ENCODE results near the gene SNAP47.

SNAP47 gene

DNA sequence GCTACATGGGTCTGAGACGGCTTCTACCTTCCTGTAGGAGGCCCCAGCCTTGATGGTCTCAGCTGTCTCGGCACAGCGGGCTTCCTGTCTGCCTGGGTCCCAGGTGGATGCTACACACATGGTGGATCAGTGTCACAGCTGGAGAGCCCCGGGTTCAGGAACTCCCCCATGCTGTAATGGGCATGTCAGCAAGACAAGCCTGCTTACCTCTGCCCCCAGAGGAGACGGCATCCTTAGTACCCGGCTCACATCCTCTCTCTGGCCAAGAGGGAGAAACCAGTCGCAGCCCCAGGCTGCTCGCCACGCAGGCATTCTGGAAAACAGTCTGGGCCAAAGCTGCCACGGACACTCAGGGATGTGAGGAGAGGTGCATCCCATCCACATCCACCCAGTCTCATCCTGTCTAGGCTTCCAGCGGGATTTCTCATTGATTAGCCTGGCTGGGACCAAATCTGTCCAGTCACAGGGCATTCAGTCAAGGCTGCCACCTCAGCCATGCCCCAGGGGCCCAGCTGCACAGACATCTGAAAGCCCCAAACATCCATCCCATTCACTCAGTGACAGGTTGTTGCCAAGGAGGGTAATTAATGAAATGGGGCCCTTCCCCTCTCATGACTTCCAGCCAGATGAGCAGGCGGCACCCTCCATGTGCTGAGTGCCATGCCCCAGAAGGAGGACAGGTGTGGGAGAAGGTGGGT lies 10.5 kb downstream of the SNAP47 start:
- TF ChIP-seq, protein P1, sequence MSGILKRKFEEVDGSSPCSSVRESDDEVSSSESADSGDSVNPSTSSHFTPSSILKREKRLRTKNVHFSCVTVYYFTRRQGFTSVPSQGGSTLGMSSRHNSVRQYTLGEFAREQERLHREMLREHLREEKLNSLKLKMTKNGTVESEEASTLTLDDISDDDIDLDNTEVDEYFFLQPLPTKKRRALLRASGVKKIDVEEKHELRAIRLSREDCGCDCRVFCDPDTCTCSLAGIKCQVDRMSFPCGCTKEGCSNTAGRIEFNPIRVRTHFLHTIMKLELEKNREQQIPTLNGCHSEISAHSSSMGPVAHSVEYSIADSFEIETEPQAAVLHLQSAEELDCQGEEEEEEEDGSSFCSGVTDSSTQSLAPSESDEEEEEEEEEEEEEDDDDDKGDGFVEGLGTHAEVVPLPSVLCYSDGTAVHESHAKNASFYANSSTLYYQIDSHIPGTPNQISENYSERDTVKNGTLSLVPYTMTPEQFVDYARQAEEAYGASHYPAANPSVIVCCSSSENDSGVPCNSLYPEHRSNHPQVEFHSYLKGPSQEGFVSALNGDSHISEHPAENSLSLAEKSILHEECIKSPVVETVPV (CRISPR knock-in tag; IDR thresholded peaks at IDR 0.05) = no peak
- TF ChIP-seq, protein P2, sequence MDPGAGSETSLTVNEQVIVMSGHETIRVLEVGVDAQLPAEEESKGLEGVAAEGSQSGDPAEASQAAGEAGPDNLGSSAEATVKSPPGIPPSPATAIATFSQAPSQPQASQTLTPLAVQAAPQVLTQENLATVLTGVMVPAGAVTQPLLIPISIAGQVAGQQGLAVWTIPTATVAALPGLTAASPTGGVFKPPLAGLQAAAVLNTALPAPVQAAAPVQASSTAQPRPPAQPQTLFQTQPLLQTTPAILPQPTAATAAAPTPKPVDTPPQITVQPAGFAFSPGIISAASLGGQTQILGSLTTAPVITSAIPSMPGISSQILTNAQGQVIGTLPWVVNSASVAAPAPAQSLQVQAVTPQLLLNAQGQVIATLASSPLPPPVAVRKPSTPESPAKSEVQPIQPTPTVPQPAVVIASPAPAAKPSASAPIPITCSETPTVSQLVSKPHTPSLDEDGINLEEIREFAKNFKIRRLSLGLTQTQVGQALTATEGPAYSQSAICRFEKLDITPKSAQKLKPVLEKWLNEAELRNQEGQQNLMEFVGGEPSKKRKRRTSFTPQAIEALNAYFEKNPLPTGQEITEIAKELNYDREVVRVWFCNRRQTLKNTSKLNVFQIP (CRISPR knock-in tag; IDR thresholded peaks at IDR 0.05; ENCODE audit: borderline replicate concordance, low read depth) = no peak
- TF ChIP-seq ISL1 (CRISPR knock-in tag; IDR thresholded peaks at IDR 0.05) = no peak
- TF ChIP-seq, protein P3, sequence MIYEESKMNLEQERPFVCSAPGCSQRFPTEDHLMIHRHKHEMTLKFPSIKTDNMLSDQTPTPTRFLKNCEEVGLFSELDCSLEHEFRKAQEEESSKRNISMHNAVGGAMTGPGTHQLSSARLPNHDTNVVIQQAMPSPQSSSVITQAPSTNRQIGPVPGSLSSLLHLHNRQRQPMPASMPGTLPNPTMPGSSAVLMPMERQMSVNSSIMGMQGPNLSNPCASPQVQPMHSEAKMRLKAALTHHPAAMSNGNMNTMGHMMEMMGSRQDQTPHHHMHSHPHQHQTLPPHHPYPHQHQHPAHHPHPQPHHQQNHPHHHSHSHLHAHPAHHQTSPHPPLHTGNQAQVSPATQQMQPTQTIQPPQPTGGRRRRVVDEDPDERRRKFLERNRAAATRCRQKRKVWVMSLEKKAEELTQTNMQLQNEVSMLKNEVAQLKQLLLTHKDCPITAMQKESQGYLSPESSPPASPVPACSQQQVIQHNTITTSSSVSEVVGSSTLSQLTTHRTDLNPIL (CRISPR knock-in tag; IDR thresholded peaks at IDR 0.05; ENCODE audit: low read depth) = no peak
- no peak for TF ChIP-seq ZFP3 (CRISPR knock-in tag; IDR thresholded peaks at IDR 0.05)
- no peak for TF ChIP-seq RARB (CRISPR knock-in tag; IDR thresholded peaks at IDR 0.05)
- ATAC-seq = no peak

DNA sequence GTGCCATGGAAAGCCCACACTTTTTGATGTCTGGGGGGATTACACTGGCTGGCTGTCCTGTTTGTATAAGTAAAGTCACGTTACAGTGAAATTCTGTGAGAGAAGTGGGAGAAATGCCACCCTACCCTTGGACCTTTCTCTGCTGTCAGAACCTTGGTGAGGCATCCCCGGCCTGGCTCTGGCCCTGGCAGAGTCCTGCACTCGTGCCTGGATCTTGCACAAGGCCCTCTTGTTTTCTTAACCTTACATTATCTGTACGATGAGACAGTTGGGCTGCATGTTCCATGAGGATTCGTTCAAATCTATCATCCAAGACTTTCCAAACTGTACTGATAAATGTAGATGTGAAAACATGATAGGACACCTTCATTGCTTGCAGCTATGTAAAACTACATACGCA lies 11.4 kb downstream of the SNAP47 start:
- TF ChIP-seq, protein P4, sequence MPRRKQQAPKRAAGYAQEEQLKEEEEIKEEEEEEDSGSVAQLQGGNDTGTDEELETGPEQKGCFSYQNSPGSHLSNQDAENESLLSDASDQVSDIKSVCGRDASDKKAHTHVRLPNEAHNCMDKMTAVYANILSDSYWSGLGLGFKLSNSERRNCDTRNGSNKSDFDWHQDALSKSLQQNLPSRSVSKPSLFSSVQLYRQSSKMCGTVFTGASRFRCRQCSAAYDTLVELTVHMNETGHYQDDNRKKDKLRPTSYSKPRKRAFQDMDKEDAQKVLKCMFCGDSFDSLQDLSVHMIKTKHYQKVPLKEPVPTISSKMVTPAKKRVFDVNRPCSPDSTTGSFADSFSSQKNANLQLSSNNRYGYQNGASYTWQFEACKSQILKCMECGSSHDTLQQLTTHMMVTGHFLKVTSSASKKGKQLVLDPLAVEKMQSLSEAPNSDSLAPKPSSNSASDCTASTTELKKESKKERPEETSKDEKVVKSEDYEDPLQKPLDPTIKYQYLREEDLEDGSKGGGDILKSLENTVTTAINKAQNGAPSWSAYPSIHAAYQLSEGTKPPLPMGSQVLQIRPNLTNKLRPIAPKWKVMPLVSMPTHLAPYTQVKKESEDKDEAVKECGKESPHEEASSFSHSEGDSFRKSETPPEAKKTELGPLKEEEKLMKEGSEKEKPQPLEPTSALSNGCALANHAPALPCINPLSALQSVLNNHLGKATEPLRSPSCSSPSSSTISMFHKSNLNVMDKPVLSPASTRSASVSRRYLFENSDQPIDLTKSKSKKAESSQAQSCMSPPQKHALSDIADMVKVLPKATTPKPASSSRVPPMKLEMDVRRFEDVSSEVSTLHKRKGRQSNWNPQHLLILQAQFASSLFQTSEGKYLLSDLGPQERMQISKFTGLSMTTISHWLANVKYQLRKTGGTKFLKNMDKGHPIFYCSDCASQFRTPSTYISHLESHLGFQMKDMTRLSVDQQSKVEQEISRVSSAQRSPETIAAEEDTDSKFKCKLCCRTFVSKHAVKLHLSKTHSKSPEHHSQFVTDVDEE (CRISPR knock-in tag; IDR thresholded peaks at IDR 0.05) = no peak
- TF ChIP-seq, protein P5, sequence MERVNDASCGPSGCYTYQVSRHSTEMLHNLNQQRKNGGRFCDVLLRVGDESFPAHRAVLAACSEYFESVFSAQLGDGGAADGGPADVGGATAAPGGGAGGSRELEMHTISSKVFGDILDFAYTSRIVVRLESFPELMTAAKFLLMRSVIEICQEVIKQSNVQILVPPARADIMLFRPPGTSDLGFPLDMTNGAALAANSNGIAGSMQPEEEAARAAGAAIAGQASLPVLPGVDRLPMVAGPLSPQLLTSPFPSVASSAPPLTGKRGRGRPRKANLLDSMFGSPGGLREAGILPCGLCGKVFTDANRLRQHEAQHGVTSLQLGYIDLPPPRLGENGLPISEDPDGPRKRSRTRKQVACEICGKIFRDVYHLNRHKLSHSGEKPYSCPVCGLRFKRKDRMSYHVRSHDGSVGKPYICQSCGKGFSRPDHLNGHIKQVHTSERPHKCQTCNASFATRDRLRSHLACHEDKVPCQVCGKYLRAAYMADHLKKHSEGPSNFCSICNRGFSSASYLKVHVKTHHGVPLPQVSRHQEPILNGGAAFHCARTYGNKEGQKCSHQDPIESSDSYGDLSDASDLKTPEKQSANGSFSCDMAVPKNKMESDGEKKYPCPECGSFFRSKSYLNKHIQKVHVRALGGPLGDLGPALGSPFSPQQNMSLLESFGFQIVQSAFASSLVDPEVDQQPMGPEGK (CRISPR knock-in tag; IDR thresholded peaks at IDR 0.05; ENCODE audit: borderline replicate concordance) = no peak
- TF ChIP-seq ZC3H10 (CRISPR knock-in tag; IDR thresholded peaks at IDR 0.05) (no peak), TOX (CRISPR knock-in tag; IDR thresholded peaks at IDR 0.05; ENCODE audit: borderline replicate concordance) (no peak), ZNF565 (CRISPR knock-in tag; conservative IDR thresholded peaks at IDR 0.05; ENCODE audit: low read depth) (no peak), ESRRG (CRISPR knock-in tag; IDR thresholded peaks at IDR 0.05) (no peak), OSR1 (CRISPR knock-in tag; IDR thresholded peaks at IDR 0.05) (no peak), ZFP30 (CRISPR knock-in tag; IDR thresholded peaks at IDR 0.05) (no peak), PPARA (CRISPR knock-in tag; IDR thresholded peaks at IDR 0.05; ENCODE audit: borderline replicate concordance) (no peak), ZNF8 (CRISPR knock-in tag; IDR thresholded peaks at IDR 0.05) (no peak), ZNF70 (CRISPR knock-in tag; IDR thresholded peaks at IDR 0.05) (no peak), ARNTL (CRISPR knock-in tag; IDR thresholded peaks at IDR 0.05; ENCODE audit: borderline replicate concordance, low read depth) (no peak), CSDC2 (CRISPR knock-in tag; IDR thresholded peaks at IDR 0.05) (no peak), TCF4 (CRISPR knock-in tag; IDR thresholded peaks at IDR 0.05; ENCODE audit: borderline replicate concordance) (no peak), ZFP3 (CRISPR knock-in tag; IDR thresholded peaks at IDR 0.05) (no peak), GLIS3 (CRISPR knock-in tag; IDR thresholded peaks at IDR 0.05) (no peak)
- TF ChIP-seq, protein P1 (CRISPR knock-in tag; IDR thresholded peaks at IDR 0.05) = no peak
- TF ChIP-seq, protein P2 (CRISPR knock-in tag; IDR thresholded peaks at IDR 0.05; ENCODE audit: borderline replicate concordance, low read depth) = no peak
- TF ChIP-seq, protein P3 (CRISPR knock-in tag; IDR thresholded peaks at IDR 0.05; ENCODE audit: low read depth) = no peak
- ATAC-seq = no peak

Measured in SK-N-SH treated with all-trans-retinoic acid at 6 μM for 48 hours (cell line).